HepG2 (cell line): Measurements from ENCODE around the gene BORCS5. TPM values are rescaled to one million over a fixed set of nuclear protein-coding genes. Genes with fewer than 3 reads are reported as not detected.

Experiments used
- ATF1 ChIP-seq: IDR thresholded peaks from 2 replicates; pipeline ENCODE4 v1.6.1; 2016; ENCODE audit warnings: mild to moderate bottlenecking, control low read depth
- JUN ChIP-seq: sonication (generic); formaldehyde crosslinking; IDR thresholded peaks from 2 replicates; pipeline ENCODE4 v1.4.0; 2020; ENCODE audit warnings: mild to moderate bottlenecking, missing genetic modification reagents
- KDM2A ChIP-seq: sonication (generic); formaldehyde crosslinking; IDR thresholded peaks from 2 replicates; pipeline ENCODE4 v1.4.0; 2020; ENCODE audit warnings: low read depth, missing genetic modification reagents, borderline replicate concordance
- PITX1 ChIP-seq: sonication (generic); formaldehyde crosslinking; IDR thresholded peaks from 2 replicates; pipeline ENCODE4 v1.5.1; 2020; ENCODE audit warnings: mild to moderate bottlenecking, missing genetic modification reagents
- REXO4 ChIP-seq: sonication (generic); formaldehyde crosslinking; IDR thresholded peaks from 2 replicates; pipeline ENCODE4 v1.8.0; 2022; ENCODE audit warnings: missing genetic modification reagents, mild to moderate bottlenecking, borderline replicate concordance
- SOX6 ChIP-seq, 2 experiments: fragments of 450-650 bp in 1 of 2; sonication (generic) in 1 of 2; formaldehyde crosslinking in 1 of 2; IDR thresholded peaks; 2 replicates each; pipeline versions ENCODE4 v1.4.0 to v1.6.1; 2017 to 2020; ENCODE audit warnings: antibody characterized with exemption in 1 of 2, mild to moderate bottlenecking in 1 of 2, missing genetic modification reagents in 1 of 2
- SP4 ChIP-seq: sonication (generic); formaldehyde crosslinking; IDR thresholded peaks from 2 replicates; pipeline ENCODE4 v1.8.1; 2023; ENCODE audit warnings: mild to moderate bottlenecking, missing genetic modification reagents
- TRIM24 ChIP-seq: sonication (generic); formaldehyde crosslinking; IDR thresholded peaks from 2 replicates; pipeline ENCODE4 v1.8.0; 2022; ENCODE audit warnings: mild to moderate bottlenecking, missing genetic modification reagents
- ZFY ChIP-seq: sonication (generic); formaldehyde crosslinking; IDR thresholded peaks from 2 replicates; pipeline ENCODE4 v1.4.0; 2020; ENCODE audit warnings: missing genetic modification reagents
- polyA plus RNA-seq, 8 experiments: library from polyadenylated mRNA; depleted of rRNA in 3 of 8; stranded (reverse) in 7 of 8; unstranded in 1 of 8; fragments of >200 nt; fragmentation: Illumina TruSeq in 4 of 8; extraction: Trizol in 4 of 8; gene quantifications; 2 replicates each; pipeline versions ENCODE4 v1.2.1 to v1.2.3, GENCODE V29; 2011 to 2016; ENCODE audit warnings: low read depth in 4 of 8, missing spikeins in 1 of 8, mixed read lengths in 1 of 8; ENCODE audit not compliant: insufficient read depth in 1 of 8
- total RNA-seq, 5 experiments: library from RNA; depleted of rRNA; stranded (reverse); fragments of >200 nt; fragmentation: Illumina TruSeq; extraction: Trizol; gene quantifications; 2 replicates each; pipeline ENCODE4 v1.2.3, GENCODE V29; 2016; ENCODE audit warnings: low read depth in 1 of 5
- TF ChIP-seq, protein P1 (sequence below): sonication (generic); formaldehyde crosslinking; IDR thresholded peaks from 2 replicates; pipeline ENCODE4 v1.8.1; 2023; ENCODE audit warnings: mild to moderate bottlenecking, inconsistent platforms, moderate library complexity, missing genetic modification reagents, borderline replicate concordance
- TF ChIP-seq, protein P2 (sequence below): sonication (generic); formaldehyde crosslinking; IDR thresholded peaks from 2 replicates; pipeline ENCODE4 v1.8.1; 2023; ENCODE audit warnings: mild to moderate bottlenecking, missing genetic modification reagents
- TF ChIP-seq, protein P3 (sequence below): sonication (generic); formaldehyde crosslinking; IDR thresholded peaks from 2 replicates; pipeline ENCODE4 v1.4.0; 2020; ENCODE audit warnings: mild to moderate bottlenecking, missing genetic modification reagents

Gene BORCS5
- total and polyA plus RNA-seq, 2 of the 13 experiments (the other 11 are each of a cell fraction or from before 2014, with no cell fraction given), result 3.9 to 4.7 TPM

DNA sequence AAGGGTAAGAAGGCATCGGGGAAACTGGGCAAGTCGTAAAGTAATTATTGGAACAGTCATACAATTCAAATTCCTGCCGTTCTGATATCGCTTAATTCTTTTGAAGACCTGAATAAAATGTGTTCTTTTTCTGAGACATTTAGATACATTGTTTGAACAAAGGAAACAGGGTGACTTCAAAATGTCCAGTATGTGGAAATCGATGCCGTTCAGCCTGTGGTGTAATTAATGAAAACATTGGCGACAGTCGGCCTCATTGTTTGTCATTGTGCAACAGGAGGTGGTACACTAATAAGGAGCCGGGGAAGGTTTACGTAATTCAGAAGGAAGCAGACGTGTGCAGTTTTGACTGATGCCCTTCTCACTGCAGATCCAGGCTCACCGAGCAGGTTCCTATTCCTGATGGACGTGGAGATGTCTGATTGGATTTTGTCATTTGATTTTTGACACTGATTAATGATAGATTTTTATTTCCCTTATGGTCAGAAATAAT is 92.7 kb downstream of the BORCS5 start (continued):
- TF ChIP-seq, protein P1, sequence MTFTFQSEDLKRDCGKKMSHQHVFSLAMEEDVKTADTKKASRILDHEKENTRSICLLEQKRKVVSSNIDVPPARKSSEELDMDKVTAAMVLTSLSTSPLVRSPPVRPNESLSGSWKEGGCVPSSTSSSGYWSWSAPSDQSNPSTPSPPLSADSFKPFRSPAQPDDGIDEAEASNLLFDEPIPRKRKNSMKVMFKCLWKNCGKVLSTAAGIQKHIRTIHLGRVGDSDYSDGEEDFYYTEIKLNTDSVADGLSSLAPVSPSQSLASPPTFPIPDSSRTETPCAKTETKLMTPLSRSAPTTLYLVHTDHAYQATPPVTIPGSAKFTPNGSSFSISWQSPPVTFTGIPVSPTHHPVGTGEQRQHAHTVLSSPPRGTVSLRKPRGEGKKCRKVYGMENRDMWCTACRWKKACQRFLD, result no peak
- TF ChIP-seq KDM2A (CRISPR knock-in tag) (0 out of 2 replicates have a peak, but pooled peaks have one; percentile 36), JUN (CRISPR knock-in tag) (peak; percentile 81), SOX6 (IDR thresholded peaks at IDR 0.05) (no peak), SOX6 (CRISPR knock-in tag; IDR thresholded peaks at IDR 0.05) (peak; percentile 99), ATF1 (CRISPR knock-in tag) (peak; percentile 69; the same call in 1 of the 2 replicates), SP4 (peak; percentile 51; the same call in 1 of the 2 replicates), REXO4 (CRISPR knock-in tag) (no peak), PITX1 (CRISPR knock-in tag) (peak; percentile 35; the same call in 1 of the 2 replicates), TRIM24 (peak; percentile 81; the same call in 1 of the 2 replicates), ZFY (CRISPR knock-in tag) (peak; percentile 40; the same call in 1 of the 2 replicates)
- TF ChIP-seq, protein P2, sequence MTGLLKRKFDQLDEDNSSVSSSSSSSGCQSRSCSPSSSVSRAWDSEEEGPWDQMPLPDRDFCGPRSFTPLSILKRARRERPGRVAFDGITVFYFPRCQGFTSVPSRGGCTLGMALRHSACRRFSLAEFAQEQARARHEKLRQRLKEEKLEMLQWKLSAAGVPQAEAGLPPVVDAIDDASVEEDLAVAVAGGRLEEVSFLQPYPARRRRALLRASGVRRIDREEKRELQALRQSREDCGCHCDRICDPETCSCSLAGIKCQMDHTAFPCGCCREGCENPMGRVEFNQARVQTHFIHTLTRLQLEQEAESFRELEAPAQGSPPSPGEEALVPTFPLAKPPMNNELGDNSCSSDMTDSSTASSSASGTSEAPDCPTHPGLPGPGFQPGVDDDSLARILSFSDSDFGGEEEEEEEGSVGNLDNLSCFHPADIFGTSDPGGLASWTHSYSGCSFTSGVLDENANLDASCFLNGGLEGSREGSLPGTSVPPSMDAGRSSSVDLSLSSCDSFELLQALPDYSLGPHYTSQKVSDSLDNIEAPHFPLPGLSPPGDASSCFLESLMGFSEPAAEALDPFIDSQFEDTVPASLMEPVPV (CRISPR knock-in tag), result no peak; the same call in 1 of the 2 replicates
- TF ChIP-seq, protein P3, sequence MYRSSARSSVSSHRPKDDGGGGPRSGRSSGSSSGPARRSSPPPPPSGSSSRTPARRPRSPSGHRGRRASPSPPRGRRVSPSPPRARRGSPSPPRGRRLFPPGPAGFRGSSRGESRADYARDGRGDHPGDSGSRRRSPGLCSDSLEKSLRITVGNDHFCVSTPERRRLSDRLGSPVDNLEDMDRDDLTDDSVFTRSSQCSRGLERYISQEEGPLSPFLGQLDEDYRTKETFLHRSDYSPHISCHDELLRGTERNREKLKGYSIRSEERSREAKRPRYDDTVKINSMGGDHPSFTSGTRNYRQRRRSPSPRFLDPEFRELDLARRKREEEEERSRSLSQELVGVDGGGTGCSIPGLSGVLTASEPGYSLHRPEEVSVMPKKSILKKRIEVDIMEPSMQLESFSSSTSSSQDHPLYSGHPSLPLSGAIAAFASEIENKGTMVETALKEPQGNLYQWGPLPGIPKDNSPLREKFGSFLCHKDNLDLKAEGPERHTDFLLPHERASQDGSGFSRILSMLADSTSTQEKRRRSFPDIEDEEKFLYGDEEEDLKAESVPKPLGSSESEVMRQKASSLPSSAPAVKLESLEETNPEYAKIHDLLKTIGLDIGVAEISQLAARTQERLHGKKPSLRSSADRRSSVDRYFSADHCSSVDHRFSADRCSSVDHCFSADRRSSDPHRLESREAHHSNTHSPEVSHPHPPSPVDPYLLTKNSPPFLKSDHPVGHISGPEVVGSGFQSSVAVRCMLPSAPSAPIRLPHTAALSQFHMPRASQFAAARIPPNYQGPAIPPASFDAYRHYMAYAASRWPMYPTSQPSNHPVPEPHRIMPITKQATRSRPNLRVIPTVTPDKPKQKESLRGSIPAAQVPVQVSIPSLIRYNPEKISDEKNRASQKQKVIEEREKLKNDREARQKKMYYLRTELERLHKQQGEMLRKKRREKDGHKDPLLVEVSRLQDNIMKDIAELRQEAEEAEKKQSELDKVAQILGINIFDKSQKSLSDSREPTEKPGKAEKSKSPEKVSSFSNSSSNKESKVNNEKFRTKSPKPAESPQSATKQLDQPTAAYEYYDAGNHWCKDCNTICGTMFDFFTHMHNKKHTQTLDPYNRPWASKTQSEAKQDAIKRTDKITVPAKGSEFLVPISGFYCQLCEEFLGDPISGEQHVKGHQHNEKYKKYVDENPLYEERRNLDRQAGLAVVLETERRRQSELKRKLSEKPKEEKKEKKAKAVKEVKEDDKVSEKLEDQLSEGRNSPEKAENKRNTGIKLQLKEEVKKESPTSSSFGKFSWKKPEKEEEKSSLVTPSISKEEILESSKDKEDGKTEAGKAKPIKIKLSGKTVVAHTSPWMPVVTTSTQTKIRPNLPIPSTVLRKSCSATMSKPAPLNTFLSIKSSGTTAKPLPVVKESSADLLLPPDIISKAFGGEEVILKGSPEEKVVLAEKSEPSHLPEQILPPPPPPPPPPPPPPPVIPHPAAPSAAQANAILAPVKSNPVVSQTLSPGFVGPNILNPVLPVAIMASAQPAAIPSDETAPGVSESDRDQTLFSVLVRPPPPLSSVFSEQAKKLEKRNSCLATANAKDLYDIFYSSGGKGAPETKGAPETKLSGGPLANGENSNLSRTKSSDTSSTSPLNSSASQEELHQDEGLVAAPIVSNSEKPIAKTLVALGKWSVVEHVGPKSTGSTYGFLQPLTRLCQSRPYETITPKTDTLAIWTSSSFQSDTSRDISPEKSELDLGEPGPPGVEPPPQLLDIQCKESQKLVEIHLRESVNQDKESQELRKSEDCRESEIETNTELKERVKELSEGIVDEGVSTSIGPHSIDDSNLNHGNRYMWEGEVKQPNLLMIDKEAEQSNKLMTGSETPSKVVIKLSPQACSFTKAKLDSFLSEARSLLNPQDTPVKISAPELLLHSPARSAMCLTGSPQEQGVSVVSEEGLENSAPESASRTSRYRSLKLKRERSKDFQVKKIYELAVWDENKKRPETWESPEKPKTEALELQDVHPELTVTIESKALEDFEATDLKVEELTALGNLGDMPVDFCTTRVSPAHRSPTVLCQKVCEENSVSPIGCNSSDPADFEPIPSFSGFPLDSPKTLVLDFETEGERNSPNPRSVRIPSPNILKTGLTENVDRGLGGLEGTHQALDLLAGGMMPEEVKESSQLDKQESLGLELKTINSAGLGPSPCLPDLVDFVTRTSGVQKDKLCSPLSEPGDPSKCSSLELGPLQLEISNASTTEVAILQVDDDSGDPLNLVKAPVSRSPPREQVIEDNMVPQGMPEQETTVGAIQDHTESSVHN (CRISPR knock-in tag), result no peak
